ENCODE measurements around the gene VOPP1.

Gene VOPP1

GRCh38 chr7:55555160-55555559, 17.1 kb downstream of the VOPP1 start:
- DNase-seq (ENCODE audit: low read depth), result no peak
- no peak for TF ChIP-seq CTCF (IDR thresholded peaks at IDR 0.05; ENCODE audit: insufficient read depth, low read depth, low read length, missing control alignments)
- no peak overlapping the region for H3K4me3 ChIP-seq (ENCODE audit: low read depth, low read length)

- no peak for TF ChIP-seq CTCF (IDR thresholded peaks at IDR 0.05; ENCODE audit: insufficient read depth, low read depth, low read length, missing control alignments)
- no peak overlapping the region for H3K4me3 ChIP-seq (ENCODE audit: low read depth, low read length)
- no peak for DNase-seq (ENCODE audit: low read depth)
These were observed 18.3 kb downstream of the VOPP1 start for GRCh38 chr7:55554038-55554437.

- DNase-seq (ENCODE audit: low read depth), result no peak
- no peak for TF ChIP-seq CTCF (IDR thresholded peaks at IDR 0.05; ENCODE audit: insufficient read depth, low read depth, low read length, missing control alignments)
- no peak overlapping the region for H3K4me3 ChIP-seq (ENCODE audit: low read depth, low read length)
These were observed 19.3 kb downstream of the VOPP1 start for GRCh38 chr7:55553024-55553345.

GRCh38 chr7:55552320-55553023, 19.8 kb downstream of the VOPP1 start:
- DNase-seq (ENCODE audit: low read depth), result no peak
- H3K4me3 ChIP-seq (ENCODE audit: low read depth, low read length), result no peak overlapping the region
- TF ChIP-seq CTCF (IDR thresholded peaks at IDR 0.05; ENCODE audit: insufficient read depth, low read depth, low read length, missing control alignments), result no peak

GRCh38 chr7:55550841-55551537, 21.3 kb downstream of the VOPP1 start:
- no peak for DNase-seq (ENCODE audit: low read depth)
- no peak overlapping the region for H3K4me3 ChIP-seq (ENCODE audit: low read depth, low read length)
- no peak for TF ChIP-seq CTCF (IDR thresholded peaks at IDR 0.05; ENCODE audit: insufficient read depth, low read depth, low read length, missing control alignments)

- H3K4me3 ChIP-seq (ENCODE audit: low read depth, low read length), result peak overlapping the region; percentile 28
- peak; percentile 87 for TF ChIP-seq CTCF (IDR thresholded peaks at IDR 0.05; ENCODE audit: insufficient read depth, low read depth, low read length, missing control alignments)
These were observed 22.2 kb downstream of the VOPP1 start for GRCh38 chr7:55550010-55550663.

More at GRCh38 chr7:55550010-55550663, 22.2 kb downstream of the VOPP1 start:
- DNase-seq (ENCODE audit: low read depth), result peak; percentile 77
